Measurements from ENCODE around the gene PARD3.

- TF ChIP-seq CTCF (IDR thresholded peaks at IDR 0.05; ENCODE audit: poor library complexity): no peak
- no peak for TF ChIP-seq EZH2 (IDR thresholded peaks at IDR 0.05; ENCODE audit: borderline replicate concordance)
Observed at GRCh38 chr10:34549001-34549400, 266.1 kb downstream of the PARD3 start.
